Nephron progenitor cell (in vitro differentiated cells): Measurements from ENCODE around the gene IGF1R.

Experiments
- DNase-seq: peaks from one replicate; pipeline ENCODE4 v3.0.0; 2021
- H3K27ac Mint-ChIP-seq: 2 replicates; pipeline ENCODE4 v1.8.0; 2021; ENCODE audit warnings: mild to moderate bottlenecking, moderate library complexity, mixed read lengths
- H3K27me3 Mint-ChIP-seq: 2 replicates; pipeline ENCODE4 v1.8.0; 2021; ENCODE audit warnings: mild to moderate bottlenecking, low read depth, mixed read lengths; ENCODE audit not compliant: poor library complexity
- H3K36me3 Mint-ChIP-seq: 2 replicates; pipeline ENCODE4 v1.8.0; 2021; ENCODE audit warnings: low read depth, mixed read lengths
- H3K4me1 Mint-ChIP-seq: 2 replicates; pipeline ENCODE4 v1.8.0; 2021; ENCODE audit warnings: mixed read lengths
- H3K4me3 Mint-ChIP-seq: 2 replicates; pipeline ENCODE4 v1.8.0; 2021; ENCODE audit warnings: mild to moderate bottlenecking, moderate library complexity, mixed read lengths
- H3K9me3 Mint-ChIP-seq: 2 replicates; pipeline ENCODE4 v1.8.0; 2021; ENCODE audit warnings: mild to moderate bottlenecking, moderate library complexity, mixed read lengths
- TF ChIP-seq, protein P1 (sequence below): fragments of 200-600 bp; sonication (generic); IDR thresholded peaks from 2 replicates; pipeline ENCODE4 v1.5.0; 2021; ENCODE audit warnings: antibody characterized with exemption

Gene IGF1R

DNA sequence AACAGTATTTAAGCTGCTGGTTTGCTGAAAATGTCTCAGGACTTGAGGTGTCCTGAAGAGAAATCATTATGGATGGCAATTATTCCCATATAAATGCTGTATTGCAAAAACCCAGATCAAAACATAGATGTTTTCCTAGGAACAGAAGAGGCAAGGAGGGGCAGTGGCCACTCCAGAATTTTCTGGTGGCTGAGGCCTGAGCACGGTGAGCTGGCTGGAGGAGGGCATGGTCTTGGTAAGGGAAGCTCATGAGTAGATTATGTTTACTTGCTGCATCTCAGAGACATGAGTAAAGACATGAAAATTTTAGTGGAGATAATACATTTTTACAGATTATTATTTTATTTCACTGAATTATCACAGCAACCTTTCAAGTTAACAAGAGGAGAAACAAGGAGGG lies 328.2 kb downstream of the IGF1R start:
- TF ChIP-seq, protein P1, sequence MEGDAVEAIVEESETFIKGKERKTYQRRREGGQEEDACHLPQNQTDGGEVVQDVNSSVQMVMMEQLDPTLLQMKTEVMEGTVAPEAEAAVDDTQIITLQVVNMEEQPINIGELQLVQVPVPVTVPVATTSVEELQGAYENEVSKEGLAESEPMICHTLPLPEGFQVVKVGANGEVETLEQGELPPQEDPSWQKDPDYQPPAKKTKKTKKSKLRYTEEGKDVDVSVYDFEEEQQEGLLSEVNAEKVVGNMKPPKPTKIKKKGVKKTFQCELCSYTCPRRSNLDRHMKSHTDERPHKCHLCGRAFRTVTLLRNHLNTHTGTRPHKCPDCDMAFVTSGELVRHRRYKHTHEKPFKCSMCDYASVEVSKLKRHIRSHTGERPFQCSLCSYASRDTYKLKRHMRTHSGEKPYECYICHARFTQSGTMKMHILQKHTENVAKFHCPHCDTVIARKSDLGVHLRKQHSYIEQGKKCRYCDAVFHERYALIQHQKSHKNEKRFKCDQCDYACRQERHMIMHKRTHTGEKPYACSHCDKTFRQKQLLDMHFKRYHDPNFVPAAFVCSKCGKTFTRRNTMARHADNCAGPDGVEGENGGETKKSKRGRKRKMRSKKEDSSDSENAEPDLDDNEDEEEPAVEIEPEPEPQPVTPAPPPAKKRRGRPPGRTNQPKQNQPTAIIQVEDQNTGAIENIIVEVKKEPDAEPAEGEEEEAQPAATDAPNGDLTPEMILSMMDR, result no peak
- Mint-ChIP-seq H3K27me3 (peaks cover 3% of the 10 kb centered on the region), H3K27ac (no peak overlapping the region), H3K4me1 (no peaks in the 10 kb centered on the region), H3K36me3 (no peaks in the 10 kb centered on the region), H3K9me3 (peaks cover 1% of the 10 kb centered on the region), H3K4me3 (no peak overlapping the region)
- DNase-seq, result no peak

DNA sequence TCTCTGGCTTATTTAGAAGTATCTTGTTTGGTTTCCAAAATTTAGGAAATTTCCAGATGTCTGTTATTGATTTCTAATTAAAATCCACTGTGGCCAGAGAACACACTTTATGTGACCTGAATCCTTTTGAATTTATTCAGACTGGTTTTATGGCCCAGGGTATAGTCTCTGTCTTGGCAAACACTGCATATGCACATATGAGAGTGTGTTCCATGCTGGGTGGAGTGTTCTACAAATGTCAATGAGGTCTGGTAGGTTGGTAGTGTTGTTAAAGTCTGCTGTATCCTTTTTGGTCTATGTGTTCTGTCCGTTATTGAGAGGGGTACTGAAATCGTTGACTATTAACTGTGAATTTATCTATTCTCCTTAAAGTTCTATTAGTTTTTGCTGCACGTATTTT lies 329.1 kb downstream of the IGF1R start:
- DNase-seq, result no peak
- H3K36me3 Mint-ChIP-seq, result no peaks in the 10 kb centered on the region
- no peaks in the 10 kb centered on the region for H3K9me3 Mint-ChIP-seq
- TF ChIP-seq, protein P1, result no peak
- no peak overlapping the region for H3K4me3 Mint-ChIP-seq
- peaks cover 4% of the 10 kb centered on the region for H3K4me1 Mint-ChIP-seq
- no peak overlapping the region for H3K27ac Mint-ChIP-seq
- peaks cover 3% of the 10 kb centered on the region for H3K27me3 Mint-ChIP-seq

GRCh38 chr15:98978153-98978552 lies 329.8 kb downstream of the IGF1R start:
- TF ChIP-seq, protein P1, result no peak
- DNase-seq, result no peak

GRCh38 chr15:98980899-98981228 lies 332.5 kb downstream of the IGF1R start:
- Mint-ChIP-seq H3K4me1 (peaks cover 4% of the 10 kb centered on the region), H3K4me3 (no peak overlapping the region), H3K27ac (peak overlapping the region; percentile 59), H3K36me3 (no peaks in the 10 kb centered on the region), H3K9me3 (peaks cover 15% of the 10 kb centered on the region), H3K27me3 (peaks cover 3% of the 10 kb centered on the region)
- TF ChIP-seq, protein P1, result no peak
- DNase-seq, result no peak

More at GRCh38 chr15:98978153-98978552, 329.8 kb downstream of the IGF1R start:
- Mint-ChIP-seq H3K9me3 (no peaks in the 10 kb centered on the region), H3K27ac (no peak overlapping the region), H3K27me3 (peaks cover 3% of the 10 kb centered on the region), H3K36me3 (no peaks in the 10 kb centered on the region), H3K4me1 (peaks cover 4% of the 10 kb centered on the region), H3K4me3 (no peak overlapping the region)

DNA sequence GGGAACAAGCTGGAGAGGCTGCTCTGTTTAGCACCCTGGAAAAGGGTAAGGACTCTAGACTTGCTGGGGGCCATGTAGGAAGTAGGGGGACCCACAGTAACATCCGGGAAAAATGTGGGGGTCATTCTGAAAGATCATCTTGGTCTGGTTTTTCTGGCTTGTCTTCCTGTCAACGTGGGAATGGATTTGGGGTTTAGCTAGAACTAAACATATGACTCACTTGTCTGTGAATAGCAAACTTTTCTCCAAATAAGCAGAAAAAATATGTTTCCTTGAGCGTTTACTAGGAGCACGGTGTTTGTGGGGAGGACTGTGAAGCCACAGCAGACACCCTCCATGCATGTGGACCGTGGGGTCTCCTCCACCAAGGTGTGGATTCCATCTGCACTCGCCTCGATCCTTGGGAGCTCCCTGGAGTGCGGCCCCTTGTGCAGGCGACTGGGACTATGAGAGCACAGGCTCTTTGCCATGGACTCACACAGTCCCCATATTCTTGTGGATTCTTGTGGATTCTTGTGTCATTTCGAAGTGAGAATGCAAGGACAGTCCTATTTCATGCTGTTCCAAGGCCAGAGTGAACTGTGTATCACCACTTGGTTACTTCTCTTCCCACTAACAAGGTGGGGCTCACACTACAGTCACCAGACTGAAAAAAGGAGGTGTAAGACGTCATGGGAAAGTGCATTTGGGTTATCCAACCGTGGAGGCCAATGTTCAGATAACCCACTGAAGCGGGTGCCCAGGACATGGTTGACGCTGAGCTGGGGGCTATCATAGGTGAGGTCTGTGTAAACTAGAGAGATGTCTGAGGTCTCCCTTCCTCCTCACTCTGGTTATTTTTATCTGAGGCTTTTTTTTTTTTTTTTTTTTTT lies 333.7 kb downstream of the IGF1R start:
- H3K27ac Mint-ChIP-seq, result peak overlapping the region; percentile 66
- H3K4me1 Mint-ChIP-seq, result peaks cover 4% of the 10 kb centered on the region
- H3K36me3 Mint-ChIP-seq, result peaks cover 4% of the 10 kb centered on the region
- TF ChIP-seq, protein P1, result no peak
- H3K4me3 Mint-ChIP-seq, result no peak overlapping the region
- peaks cover 25% of the 10 kb centered on the region for H3K9me3 Mint-ChIP-seq
- H3K27me3 Mint-ChIP-seq, result peaks cover 6% of the 10 kb centered on the region
- DNase-seq, result no peak

DNA sequence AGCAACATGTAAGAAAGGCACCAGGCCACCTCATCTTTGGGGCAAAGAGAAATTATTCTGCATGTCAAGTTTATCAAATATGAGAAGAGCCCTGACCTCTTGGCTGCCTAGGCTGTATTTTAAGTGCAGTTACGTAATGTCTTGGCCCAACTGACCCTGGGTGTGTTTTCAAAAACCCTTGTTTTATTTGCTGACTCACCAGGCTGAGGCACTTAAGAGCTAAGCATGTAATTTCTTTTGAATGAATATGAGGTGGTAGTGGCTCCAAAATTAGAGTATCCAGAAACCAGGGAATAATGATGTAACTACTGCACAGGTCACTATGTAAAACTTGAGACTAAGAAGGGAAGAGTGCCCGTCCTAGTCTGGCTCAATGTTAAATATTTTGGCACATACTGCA lies 335.0 kb downstream of the IGF1R start:
- DNase-seq, result no peak
- H3K27ac Mint-ChIP-seq, result no peak overlapping the region
- H3K4me1 Mint-ChIP-seq, result peaks cover 4% of the 10 kb centered on the region
- TF ChIP-seq, protein P1, result no peak
- H3K9me3 Mint-ChIP-seq, result peaks cover 31% of the 10 kb centered on the region
- peaks cover 4% of the 10 kb centered on the region for H3K36me3 Mint-ChIP-seq
- peaks cover 6% of the 10 kb centered on the region for H3K27me3 Mint-ChIP-seq
- H3K4me3 Mint-ChIP-seq, result no peak overlapping the region
